IMR-90 (cell line): Measurements from ENCODE around the gene CDK5R1.

ENCODE experiments used
- CTCF ChIP-seq: conservative IDR thresholded peaks from 2 replicates; pipeline ENCODE4 v1.5.1; 2012; ENCODE audit warnings: mild to moderate bottlenecking, low read depth, low read length, improper control_type of control experiment
- MXI1 ChIP-seq: IDR thresholded peaks from 2 replicates; pipeline ENCODE4 v1.6.1; 2012; ENCODE audit warnings: low read depth, mild to moderate bottlenecking, low read length, moderate library complexity, borderline replicate concordance
- POLR2A ChIP-seq: IDR thresholded peaks from 2 replicates; pipeline ENCODE4 v1.6.1; 2012; ENCODE audit warnings: mild to moderate bottlenecking, low read depth, low read length
- RAD21 ChIP-seq: IDR thresholded peaks from 2 replicates; pipeline ENCODE4 v1.6.1; 2012; ENCODE audit warnings: low read length, improper control_type of control experiment

GRCh38 chr17:32475258-32475657 lies 11.5 kb upstream of the CDK5R1 start:
- TF ChIP-seq POLR2A (no peak), MXI1 (no peak), CTCF (no peak), RAD21 (no peak)
